Aorta (tissue), 5 donors: ENCODE results near the gene CALM1. TPM values are rescaled to one million over a fixed set of nuclear protein-coding genes. Genes with fewer than 3 reads are reported as not detected.
"Not testable (repeated sequence)": the region's sequence is repeated elsewhere in the genome, so short reads cannot be mapped to it uniquely, and the experiment has no call there.

Source experiments
- ATAC-seq: fragments of 200-7000 bp; cut with Tn5 transposase; one replicate; pipeline ENCODE4 v1.9.1; 2022; ENCODE audit warnings: moderate library complexity; ENCODE audit not compliant: low FRiP score
- DNase-seq, 2 donors: peaks; one replicate each; pipeline ENCODE4 v3.0.0-alpha.2; 2020
- H3K27ac ChIP-seq, 2 donors: one replicate each; pipeline ENCODE4 v1.5.1; 2013; ENCODE audit warnings: low read length in 2 of 2, mild to moderate bottlenecking in 2 of 2, moderate library complexity in 2 of 2, control low read depth in 1 of 2, inconsistent platforms in 1 of 2, low read depth in 1 of 2
- H3K27me3 ChIP-seq, 2 donors: one replicate each; pipeline ENCODE4 v1.6.1; 2013; ENCODE audit warnings: control low read depth in 1 of 2, low read length in 1 of 2, mild to moderate bottlenecking in 1 of 2, moderate library complexity in 1 of 2; ENCODE audit not compliant: insufficient read depth in 2 of 2, control insufficient read depth in 1 of 2
- H3K36me3 ChIP-seq, 2 donors: one replicate each; pipeline ENCODE4 v1.6.1; 2013; ENCODE audit warnings: control low read depth in 1 of 2, low read length in 1 of 2, mild to moderate bottlenecking in 1 of 2; ENCODE audit not compliant: insufficient read depth in 2 of 2, control insufficient read depth in 1 of 2
- H3K4me1 ChIP-seq, 2 donors: one replicate each; pipeline ENCODE4 v1.6.1; 2013; ENCODE audit warnings: low read length in 2 of 2, control low read depth in 1 of 2, mild to moderate bottlenecking in 1 of 2, moderate library complexity in 1 of 2; ENCODE audit not compliant: insufficient read depth in 2 of 2, control insufficient read depth in 1 of 2
- H3K4me3 ChIP-seq, 2 donors: one replicate each; pipeline ENCODE4 v1.5.1; 2013; ENCODE audit warnings: low read length in 2 of 2, control low read depth in 1 of 2, mild to moderate bottlenecking in 1 of 2
- H3K9me3 ChIP-seq: one replicate; pipeline ENCODE4 v1.6.1; 2013; ENCODE audit warnings: mild to moderate bottlenecking, low read length; ENCODE audit not compliant: control insufficient read depth
- WGBS, 2 donors: extraction: QIAGEN DNeasy Blood & Tissue Kit; methylation state at CpG; one replicate each; pipeline ENCODE4 v1.1.7; 2013; 5-methylcytosine and 5-hydroxymethylcytosine counted together
- intact Hi-C, 2 donors: fragments of 100-400 bp; cut with DNase I; formaldehyde crosslinking; loops; one replicate each; pipeline versions ENCODE4 v1.14.2 to v1.15.0; 2022
- polyA plus RNA-seq, 2 donors: library from polyadenylated mRNA; stranded (reverse); fragments of 200-250 nt; gene quantifications; one replicate each; pipeline ENCODE4 v1.2.3, GENCODE V29; 2013
- total RNA-seq, 2 donors: library from RNA; stranded (reverse); fragmentation: NEBNext Ultra II Directional; extraction: Animal tissue kit (Norgen Biotek cat#: 25700); gene quantifications; one replicate each; pipeline ENCODE4 v1.2.1, GENCODE V29; 2021
- donor health status: healthy with polysubstance abuse.
- donor health status: Bipolar disorder and iron deficiency.
- donor health status: DM: no; HTN: no; CAD: no.
- donor health status: DM: no; HTN: no; CAD: no.
- donor health status: DM: yes; HTN: yes; CAD: no.

CALM1 gene
- total and polyA plus RNA-seq, 4 donors: 279 to 595 (median 466) TPM

DNA sequence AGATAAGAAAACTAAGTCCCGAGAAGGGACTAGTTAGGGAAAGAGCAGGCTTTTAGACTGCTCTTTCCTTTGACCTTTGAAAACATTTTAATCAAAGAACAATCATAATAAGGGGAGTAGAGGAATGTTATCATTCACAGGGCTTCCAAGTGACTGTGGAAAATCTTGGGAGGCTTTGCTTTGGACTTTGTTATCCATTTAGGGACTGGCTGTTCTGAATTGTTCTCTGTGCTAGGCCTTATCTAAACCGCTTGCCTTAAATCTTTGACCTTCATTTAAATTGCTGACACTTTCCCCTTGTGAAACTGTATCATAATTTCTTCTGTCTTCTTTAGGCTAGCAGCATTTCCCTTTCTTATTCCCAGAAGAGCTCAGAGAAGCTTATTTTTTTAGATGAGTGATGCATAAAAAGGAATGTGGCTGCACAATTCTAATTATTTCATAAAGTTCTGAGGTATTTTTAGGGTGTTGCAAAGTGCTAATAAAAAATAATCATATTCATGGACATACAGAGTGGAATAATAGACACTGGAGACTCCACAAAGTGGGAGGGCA, 9.5 kb upstream of the CALM1 start:
- DNase-seq: no peak
- Histone ChIP-seq H3K4me3 (no peak overlapping the region), H3K4me1 (peaks cover 0 to 4% of the 10 kb centered on the region in 2 donors), H3K9me3 (no peaks in the 10 kb centered on the region), H3K27ac (no peak overlapping the region), H3K27me3 (no peaks in the 10 kb centered on the region), H3K36me3 (no peaks in the 10 kb centered on the region)
- intact Hi-C loops: loop anchor here in 1 of 2 donors (10.0 kb wide), 1 partner anchor 368 kb away; no protein-coding TSS in a partner anchor
- ATAC-seq: no peak
- 71 to 73% methylated on average over 2 of the region's 2 CpGs for WGBS, 2 donors

DNA sequence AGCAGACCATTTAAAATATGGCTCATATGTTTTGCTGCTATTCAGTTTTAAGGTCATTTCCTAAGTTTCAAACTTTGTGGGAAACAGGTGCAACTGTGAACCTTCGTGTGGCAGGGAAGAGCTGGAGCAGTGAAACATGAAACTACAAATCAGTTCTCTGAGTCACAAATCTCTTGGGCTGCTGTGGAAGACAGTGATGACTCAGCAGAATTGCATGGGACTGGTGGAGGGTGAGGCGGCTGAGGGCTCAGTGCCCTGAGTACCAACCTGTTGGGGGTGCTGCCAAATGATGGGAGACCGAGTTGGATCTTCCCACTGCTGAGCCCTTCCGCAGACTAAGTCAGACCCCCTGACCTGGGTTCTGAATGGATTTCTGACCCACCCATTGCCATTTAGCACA, 8.4 kb upstream of the CALM1 start:
- no peak for DNase-seq
- Histone ChIP-seq H3K4me1 (peaks cover 0 to 4% of the 10 kb centered on the region in 2 donors), H3K4me3 (no peak overlapping the region), H3K36me3 (no peaks in the 10 kb centered on the region), H3K27ac (no peak overlapping the region), H3K27me3 (no peaks in the 10 kb centered on the region), H3K9me3 (no peaks in the 10 kb centered on the region)
- intact Hi-C loops: loop anchor here in 1 of 2 donors (10.0 kb wide), 1 partner anchor 366 kb away; no protein-coding TSS in a partner anchor
- ATAC-seq: no peak
- whole genome bisulfite sequencing, 2 donors: 71 to 73% methylated on average over 4 of the region's 4 CpGs

DNA sequence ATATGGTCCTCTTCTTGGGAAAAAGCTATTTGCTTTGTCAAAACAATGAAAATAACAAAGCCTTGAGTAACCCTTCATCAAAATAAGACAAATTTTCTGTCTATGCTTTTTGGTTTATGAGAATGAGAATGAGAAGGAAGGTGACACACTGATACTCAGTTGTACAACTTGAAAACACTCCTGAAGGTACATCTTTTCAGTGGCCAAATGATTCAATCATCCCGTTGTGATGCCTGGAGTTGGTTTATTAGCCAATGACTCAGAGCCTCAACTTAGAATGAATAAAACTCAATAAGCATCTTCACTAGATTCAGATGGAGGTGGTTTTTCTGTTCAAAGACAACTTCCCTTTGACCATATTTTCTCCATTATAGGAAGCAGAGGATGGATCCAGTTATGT, 7.8 kb upstream of the CALM1 start:
- Histone ChIP-seq H3K27ac (no peak overlapping the region), H3K9me3 (no peaks in the 10 kb centered on the region), H3K4me1 (peaks cover 0 to 4% of the 10 kb centered on the region in 2 donors), H3K36me3 (no peaks in the 10 kb centered on the region), H3K4me3 (no peak overlapping the region), H3K27me3 (no peaks in the 10 kb centered on the region)
- ATAC-seq: no peak
- no peak for DNase-seq
- 79 to 85% methylated on average over 1 of the region's 1 CpG for WGBS, 2 donors
- intact Hi-C loops: loop anchor here in 1 of 2 donors (10.0 kb wide), 1 partner anchor 366 kb away; no protein-coding TSS in a partner anchor

DNA sequence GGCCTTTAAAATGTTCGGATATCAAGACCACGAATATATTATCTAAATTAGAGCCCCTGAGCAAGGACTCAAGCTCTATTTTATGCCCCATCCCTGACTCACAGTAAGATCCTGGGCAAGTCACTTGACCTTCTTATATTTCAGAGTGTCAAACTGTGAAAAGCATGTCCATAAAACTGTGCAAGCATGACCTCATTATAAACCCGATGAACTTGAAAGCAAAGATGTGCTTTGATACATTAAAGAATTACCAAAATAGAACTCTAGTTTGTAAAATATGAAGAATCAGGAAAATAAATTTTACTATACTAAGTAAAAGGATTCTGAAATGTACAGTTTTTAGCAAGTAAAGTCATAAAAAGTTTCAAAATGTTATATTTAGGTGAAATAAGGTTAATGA, 2.9 kb upstream of the CALM1 start:
- intact Hi-C loops: loop anchor here in 1 of 2 donors (10.0 kb wide), 2 partner anchors 89 to 1559 kb away; no protein-coding TSS in a partner anchor
- 81 to 82% methylated on average over 3 of the region's 3 CpGs for WGBS, 2 donors

DNA sequence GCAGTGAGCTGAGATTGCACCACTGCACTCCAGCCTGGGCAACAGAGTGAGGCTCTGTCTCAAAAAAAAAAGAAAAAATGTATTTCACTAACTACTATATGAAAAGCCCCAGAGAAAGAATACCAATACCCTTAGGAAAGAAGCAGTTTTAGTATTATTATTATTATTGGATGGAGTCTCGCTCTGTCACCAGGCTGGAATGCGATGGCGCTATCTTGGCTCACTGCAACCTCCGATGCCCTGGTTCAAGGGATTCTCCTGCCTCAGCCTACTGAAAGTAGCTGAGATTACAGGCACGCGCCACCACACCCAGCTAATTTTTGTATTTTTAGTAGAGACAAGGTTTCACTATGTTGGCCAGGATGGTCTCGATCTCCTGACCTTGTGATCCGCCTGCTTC, 2.0 kb upstream of the CALM1 start:
- H3K27me3 ChIP-seq, H3K4me1 ChIP-seq, H3K36me3 ChIP-seq, H3K9me3 ChIP-seq, DNase-seq, ATAC-seq, H3K4me3 ChIP-seq: not testable (repeated sequence)
- WGBS, 2 donors: 45 to 48% methylated on average over 8 of the region's 8 CpGs
- peak overlapping the region in 1 of 2 donors; percentile 37 for H3K27ac ChIP-seq
- intact Hi-C loops: loop anchor here in 1 of 2 donors (5.0 to 10.0 kb wide), 6 partner anchors 62 to 1560 kb away; partner anchors contain the start of gene NRDE2

More for the DNA sequence above, 2.9 kb upstream of the CALM1 start:
- Histone ChIP-seq H3K9me3 (no peaks in the 10 kb centered on the region), H3K27ac (peak overlapping the region in 1 of 2 donors; percentile 12), H3K27me3 (peaks cover 0 to 2% of the 10 kb centered on the region in 2 donors), H3K4me1 (no peaks in the 10 kb centered on the region), H3K4me3 (no peak overlapping the region), H3K36me3 (no peaks in the 10 kb centered on the region)
- ATAC-seq (no peak), DNase-seq (no peak)

DNA sequence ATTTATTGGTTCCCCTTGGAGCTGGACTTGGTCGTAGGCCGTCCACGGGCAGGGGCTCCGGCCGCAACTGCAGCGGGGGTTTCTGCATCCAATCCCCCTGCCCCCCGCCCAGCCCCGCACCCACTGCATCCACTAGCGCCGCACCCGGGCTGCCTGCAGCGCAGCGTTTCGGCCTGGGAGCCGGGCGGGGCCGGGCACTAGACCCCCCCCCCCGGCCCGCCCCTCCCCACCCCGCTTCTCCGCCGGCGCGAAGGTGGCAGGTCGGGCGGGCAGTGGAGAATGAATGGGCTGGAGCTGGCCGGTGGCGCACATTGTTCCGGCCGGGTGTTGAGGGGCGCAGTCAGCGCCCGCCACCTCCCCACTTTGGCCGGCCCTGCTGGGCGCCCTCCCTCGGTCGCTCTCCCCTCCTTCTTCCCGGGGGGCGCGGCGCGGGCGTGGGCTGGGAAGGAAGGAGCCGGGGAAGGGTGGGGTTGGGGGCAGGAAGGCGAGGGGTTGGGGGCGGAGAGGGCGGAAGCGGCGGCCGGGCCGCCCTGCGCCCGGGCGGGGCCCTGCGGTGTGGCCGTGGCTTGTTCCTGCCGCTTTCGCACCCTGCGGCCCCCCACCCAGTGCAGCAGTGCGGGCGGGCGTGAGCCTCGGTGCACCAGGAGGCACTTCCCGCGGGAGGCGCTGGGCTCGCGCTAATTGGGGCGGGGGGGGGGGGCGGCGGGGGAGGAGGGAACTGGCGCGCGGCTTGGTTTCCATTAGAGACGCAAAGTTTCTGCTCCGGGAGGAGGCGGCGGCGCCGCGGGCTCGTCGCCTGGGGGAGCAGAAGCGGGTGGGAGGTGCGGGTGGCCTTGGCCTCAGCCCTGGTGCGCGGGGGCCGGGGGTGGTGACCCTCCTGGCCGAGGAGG, 841 bp downstream of the CALM1 start:
- intact Hi-C loops: loop anchor here (1.0 to 10.0 kb wide), 10 partner anchors 14 to 1563 kb away; partner anchors contain the start of gene NRDE2 (in 1 of the 2)
- Histone ChIP-seq H3K27me3 (peaks cover 0 to 2% of the 10 kb centered on the region in 2 donors), H3K4me3 (peak overlapping the region; percentile 77 to 99), H3K9me3 (no peaks in the 10 kb centered on the region), H3K27ac (peak overlapping the region; percentile 44 to 87), H3K4me1 (peaks cover 0 to 4% of the 10 kb centered on the region in 2 donors), H3K36me3 (peaks cover 0 to 3% of the 10 kb centered on the region in 2 donors)
- ATAC-seq (peak; percentile 64), DNase-seq (peak; percentile 76 to 89)
- 0% methylated on average over 34 to 89 of the region's 89 CpGs for WGBS, 2 donors

DNA sequence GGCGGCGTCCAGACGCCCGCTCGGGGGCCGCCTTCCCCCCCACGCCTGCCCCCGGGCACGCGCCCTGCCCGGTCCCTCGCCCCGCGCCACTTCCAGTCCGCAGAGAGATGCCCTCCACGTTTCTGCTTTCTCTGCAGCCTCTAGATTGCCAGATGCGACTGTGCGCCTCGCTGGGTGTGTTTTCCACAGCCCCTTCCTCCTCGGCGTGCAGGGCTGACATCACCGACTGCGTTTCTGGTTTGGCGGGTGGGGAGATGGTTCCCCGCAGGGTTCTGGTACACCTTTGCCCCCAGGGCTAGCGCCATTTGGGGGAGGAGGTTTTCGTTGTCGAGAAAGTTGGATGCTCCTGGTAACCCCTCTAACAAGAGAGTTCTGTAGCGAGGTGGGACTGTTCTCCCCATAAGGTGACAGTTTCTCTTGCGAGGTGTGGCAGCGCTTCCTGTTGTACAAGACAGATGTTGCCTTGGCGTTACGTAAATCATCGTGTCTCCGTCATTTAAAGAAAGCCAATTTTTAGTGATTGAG, 1.5 kb downstream of the CALM1 start:
- whole genome bisulfite sequencing, 2 donors: 1% methylated on average over 34 to 35 of the region's 35 CpGs
- H3K4me3 ChIP-seq: peak overlapping the region; percentile 77 to 99
- no peaks in the 10 kb centered on the region for H3K9me3 ChIP-seq
- peaks cover 0 to 4% of the 10 kb centered on the region in 2 donors for H3K4me1 ChIP-seq
- H3K36me3 ChIP-seq: peaks cover 0 to 7% of the 10 kb centered on the region in 2 donors
- ATAC-seq (peak; percentile 3), DNase-seq (peak in 1 of 2 donors; percentile 73)
- peak overlapping the region in 1 of 2 donors; percentile 20 for H3K27ac ChIP-seq
- intact Hi-C loops: loop anchor here in 1 of 2 donors (2.0 to 10.0 kb wide), 8 partner anchors 66 to 1564 kb away; partner anchors contain the start of gene NRDE2
- H3K27me3 ChIP-seq: peaks cover 0 to 2% of the 10 kb centered on the region in 2 donors

DNA sequence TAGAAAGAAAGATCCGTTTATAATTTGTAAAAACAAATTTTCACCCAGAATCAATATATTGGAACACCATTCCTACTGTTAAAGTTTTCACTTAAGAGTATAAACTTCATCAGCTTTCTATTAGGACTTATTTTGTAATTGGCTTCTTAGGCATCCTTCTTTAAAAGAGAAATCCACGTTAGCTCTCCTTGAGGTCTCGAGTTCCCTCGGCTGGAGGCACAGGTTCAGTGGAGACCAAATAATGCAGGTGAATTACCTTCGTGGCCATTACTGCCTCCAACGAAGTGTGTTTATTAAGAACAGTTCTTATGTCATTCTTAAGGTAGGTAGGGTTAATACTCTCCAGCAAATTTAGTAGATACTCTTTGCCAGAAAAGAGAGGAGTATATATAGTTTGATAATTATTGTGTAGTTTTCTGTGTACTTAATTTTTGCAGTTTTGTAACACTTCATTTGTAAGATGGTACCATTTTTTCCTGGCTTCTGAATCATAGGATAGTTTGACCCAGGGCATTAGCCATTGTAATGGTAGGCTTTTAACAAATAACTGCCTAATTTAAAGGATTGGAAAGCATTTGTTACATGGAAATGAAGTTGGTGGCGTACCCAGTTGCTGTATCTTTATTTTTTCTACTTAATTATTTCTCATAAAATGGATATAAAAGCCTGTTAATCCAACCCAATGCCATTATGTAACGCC, 2.2 kb downstream of the CALM1 start:
- Histone ChIP-seq H3K4me3 (peak overlapping the region; percentile 77 to 99), H3K9me3 (no peaks in the 10 kb centered on the region), H3K27ac (peak overlapping the region in 1 of 2 donors; percentile 31), H3K4me1 (peaks cover 0 to 4% of the 10 kb centered on the region in 2 donors), H3K27me3 (peaks cover 0 to 2% of the 10 kb centered on the region in 2 donors), H3K36me3 (peaks cover 2 to 10% of the 10 kb centered on the region in 2 donors)
- DNase-seq (no peak), ATAC-seq (no peak)
- intact Hi-C loops: loop anchor here in 1 of 2 donors (2.0 to 10.0 kb wide), 8 partner anchors 67 to 1564 kb away; partner anchors contain the start of gene NRDE2
- WGBS, 2 donors: 3 to 8% methylated on average over 8 of the region's 8 CpGs
